Activated CD4-positive, alpha-beta memory T cell treated with anti-CD3 and anti-CD28 coated beads, Interleukin-2, amount 10 ng/mL, durations not matched to agents 7 days and 5 days (primary cell): ENCODE measurements around the gene KRTAP10-4. TPM values are rescaled to one million over a fixed set of nuclear protein-coding genes. Genes with fewer than 3 reads are reported as not detected.
"Not testable (repeated sequence)": the region's sequence is repeated elsewhere in the genome, so short reads cannot be mapped to it uniquely, and the experiment has no call there.

Experiments
- CTCF ChIA-PET: fragments of 350-600 bp; sonication (Branson Sonifier 250); formaldehyde crosslinking; loops from one replicate; lab custom pipeline; 2021; ENCODE audit warnings: antibody characterized with exemption, inconsistent platforms; lab: Charles Lee
- POLR2A ChIA-PET: fragments of 350-600 bp; sonication (Branson Sonifier 250); formaldehyde crosslinking; loops from one replicate; lab custom pipeline; 2021; ENCODE audit warnings: antibody characterized with exemption; lab: Charles Lee
- DNase-seq: peaks from one replicate; pipeline ENCODE4 v3.0.0-alpha.2; 2020
- H3K27ac Mint-ChIP-seq: one replicate; pipeline ENCODE4 v1.8.0; 2021; ENCODE audit warnings: mild to moderate bottlenecking, mixed read lengths
- H3K27me3 Mint-ChIP-seq: one replicate; pipeline ENCODE4 v1.8.0; 2021; ENCODE audit warnings: mixed read lengths
- H3K36me3 Mint-ChIP-seq: one replicate; pipeline ENCODE4 v1.8.0; 2021; ENCODE audit warnings: low read depth, mixed read lengths
- H3K4me1 Mint-ChIP-seq: one replicate; pipeline ENCODE4 v1.8.0; 2021; ENCODE audit warnings: mixed read lengths
- H3K4me3 Mint-ChIP-seq: one replicate; pipeline ENCODE4 v1.8.0; 2021; ENCODE audit warnings: mild to moderate bottlenecking, mixed read lengths
- H3K9me3 Mint-ChIP-seq: one replicate; pipeline ENCODE4 v1.8.0; 2021; ENCODE audit warnings: mixed read lengths
- total RNA-seq, 2 experiments: library from RNA; stranded (reverse); gene quantifications; one replicate each; pipeline ENCODE4 v1.2.3, GENCODE V29; 2021

KRTAP10-4 gene
- total RNA-seq, 2 experiments from 2014 or later = not detected

DNA sequence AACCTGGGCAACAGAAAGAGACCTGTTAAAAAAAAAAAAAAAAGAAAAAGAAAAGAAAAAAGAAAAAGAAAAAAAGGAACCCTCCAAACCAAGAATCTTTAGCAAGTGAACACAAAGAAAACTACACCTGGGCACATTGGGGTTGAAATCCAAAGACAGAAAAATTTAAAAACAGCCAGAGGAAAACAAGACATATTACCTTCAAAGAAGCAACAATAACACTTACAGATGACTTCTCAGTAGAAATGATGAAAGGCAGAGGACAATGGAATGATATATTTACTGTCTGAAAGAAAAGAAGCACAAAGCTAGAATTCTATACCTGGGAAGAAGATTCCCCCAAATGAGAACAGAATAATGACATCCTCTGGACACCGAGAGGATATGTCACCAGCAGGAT is 30.8 kb upstream of the KRTAP10-4 start:
- Mint-ChIP-seq H3K9me3 (peaks cover 17% of the 10 kb centered on the region), H3K27me3 (peaks cover 4% of the 10 kb centered on the region), H3K27ac (no peak overlapping the region), H3K4me1 (peaks cover 9% of the 10 kb centered on the region), H3K36me3 (peaks cover 20% of the 10 kb centered on the region), H3K4me3 (no peak overlapping the region)
- CTCF ChIA-PET = no interaction called here
- POLR2A ChIA-PET = no interaction called here
- DNase-seq = no peak

DNA sequence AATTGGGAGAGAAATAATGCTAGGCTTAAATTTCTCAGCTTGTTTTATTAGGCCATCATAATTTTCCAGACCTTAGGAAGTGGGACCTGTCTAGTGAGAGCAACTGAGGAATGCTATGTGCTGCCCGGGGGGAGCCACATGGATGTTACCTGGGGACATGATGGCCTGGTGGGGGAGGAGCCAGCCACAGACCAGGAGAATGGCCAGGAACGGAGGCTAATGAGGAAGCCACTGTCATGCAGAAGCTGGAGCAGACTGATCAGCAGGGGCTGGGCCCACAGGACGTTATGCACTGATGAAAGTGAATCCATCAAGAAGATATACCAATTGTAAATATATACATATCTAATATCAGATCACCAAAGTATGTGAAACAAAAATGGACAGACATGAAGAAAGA is 29.0 kb upstream of the KRTAP10-4 start:
- Mint-ChIP-seq H3K27ac (no peak overlapping the region), H3K9me3 (peaks cover 18% of the 10 kb centered on the region), H3K27me3 (peaks cover 4% of the 10 kb centered on the region), H3K36me3 (peaks cover 22% of the 10 kb centered on the region), H3K4me3 (no peak overlapping the region), H3K4me1 (peaks cover 20% of the 10 kb centered on the region)
- CTCF ChIA-PET = no interaction called here
- DNase-seq = no peak
- POLR2A ChIA-PET = no interaction called here

DNA sequence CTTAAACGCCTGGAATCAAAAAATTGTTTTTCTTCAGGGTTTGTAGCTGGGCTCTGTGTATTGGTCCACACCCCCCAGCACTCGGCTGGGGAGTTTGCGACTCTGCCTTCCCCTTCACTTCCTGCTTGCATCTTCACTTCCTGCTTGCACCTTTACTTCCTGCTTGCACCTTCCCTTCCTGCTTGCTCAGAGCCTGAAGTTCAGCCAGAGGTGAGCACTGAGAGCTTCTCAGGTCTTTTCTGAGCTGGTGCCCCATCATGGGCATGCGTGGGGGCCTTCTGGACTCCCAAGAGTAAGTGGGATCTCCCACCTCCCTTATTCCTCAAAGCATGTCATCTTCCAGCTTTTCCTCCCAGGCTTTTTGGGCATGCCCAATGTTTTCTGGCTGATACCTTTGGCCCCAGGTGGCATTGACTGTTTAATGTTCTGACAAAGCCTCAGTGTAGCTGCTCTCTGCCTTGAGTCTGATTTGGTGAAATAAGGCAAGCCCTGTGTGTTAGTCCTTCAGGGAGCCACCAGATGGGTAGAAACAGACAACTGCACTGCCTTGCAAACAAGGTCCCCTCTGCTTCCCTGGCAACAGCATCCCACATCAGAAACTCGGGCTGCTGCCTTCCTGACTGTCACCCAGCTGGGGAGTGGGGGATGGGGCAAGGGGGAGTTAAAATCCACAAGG is 25.7 kb upstream of the KRTAP10-4 start:
- Mint-ChIP-seq H3K27me3 (peaks cover 2% of the 10 kb centered on the region), H3K9me3 (peaks cover 18% of the 10 kb centered on the region), H3K4me1 (peaks cover 20% of the 10 kb centered on the region), H3K4me3 (peak overlapping the region; percentile 45), H3K27ac (peak overlapping the region; percentile 46), H3K36me3 (peaks cover 22% of the 10 kb centered on the region)
- ChIA-PET CTCF (interaction anchor here (0.9 to 1.1 kb wide), 2 partner anchors 10 to 37 kb away, joined by 3 to 4 read pairs; no protein-coding TSS in a partner anchor), POLR2A (interaction anchor here (0.9 to 1.7 kb wide), 5 partner anchors 34 to 254 kb away, joined by 3 to 8 read pairs (median 4); partner anchors contain the start of genes KRTAP12-3 and UBE2G2)
- peak; percentile 53 for DNase-seq

DNA sequence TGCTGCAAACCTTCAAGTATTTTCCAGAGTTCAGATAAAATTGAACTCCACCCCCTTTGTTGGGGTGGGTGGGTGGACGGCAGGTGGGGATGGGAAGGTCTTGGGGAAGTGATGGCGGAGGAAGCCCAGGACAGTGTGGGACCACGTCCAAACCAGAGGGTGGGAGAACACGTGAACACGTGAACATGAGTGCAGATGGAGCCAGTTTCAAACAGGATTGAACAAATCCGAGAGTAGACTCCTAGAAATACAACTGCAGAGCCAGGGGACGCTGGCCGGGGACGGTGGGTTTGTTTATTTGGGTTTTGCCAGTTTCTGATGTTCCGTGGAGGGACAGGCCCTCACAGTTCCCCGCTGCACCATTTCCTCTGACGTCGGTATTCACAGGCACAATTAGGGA is 25.1 kb upstream of the KRTAP10-4 start:
- no peak overlapping the region for H3K27ac Mint-ChIP-seq
- DNase-seq = no peak
- peaks cover 2% of the 10 kb centered on the region for H3K27me3 Mint-ChIP-seq
- ChIA-PET POLR2A (interaction anchor here (1.4 to 1.7 kb wide), 3 partner anchors 71 to 253 kb away, joined by 4 to 8 read pairs (median 6); partner anchors contain the start of genes KRTAP12-3 and UBE2G2), CTCF (no interaction called here)
- peaks cover 18% of the 10 kb centered on the region for H3K9me3 Mint-ChIP-seq
- peaks cover 22% of the 10 kb centered on the region for H3K36me3 Mint-ChIP-seq
- H3K4me1 Mint-ChIP-seq = peaks cover 20% of the 10 kb centered on the region
- no peak overlapping the region for H3K4me3 Mint-ChIP-seq

DNA sequence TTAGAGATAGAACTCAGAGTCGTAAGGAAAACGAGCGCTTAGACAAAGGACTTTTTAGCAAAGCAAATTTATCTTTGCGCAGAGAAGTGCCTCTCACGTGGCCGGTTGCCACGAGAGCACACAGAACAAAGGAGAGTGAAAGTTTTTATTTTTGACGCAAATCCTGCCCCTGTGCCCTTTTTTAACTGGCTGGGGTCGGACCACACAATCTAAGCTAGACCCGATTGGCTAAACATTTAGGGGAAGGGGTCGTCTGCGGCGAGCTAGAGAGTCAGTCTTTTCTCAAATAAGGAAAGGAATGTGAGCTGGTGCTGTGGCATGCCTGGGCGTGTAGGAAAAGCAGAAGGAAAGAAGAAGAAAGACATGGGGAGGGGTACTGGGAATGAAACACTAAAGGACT is 24.6 kb upstream of the KRTAP10-4 start:
- ChIA-PET CTCF (no interaction called here), POLR2A (interaction anchor here (0.7 kb wide), 1 partner anchor 70 kb away, joined by 3 read pairs; no protein-coding TSS in a partner anchor)
- Mint-ChIP-seq H3K27me3 (peaks cover 2% of the 10 kb centered on the region), H3K9me3 (peaks cover 18% of the 10 kb centered on the region), H3K4me1 (peaks cover 20% of the 10 kb centered on the region), H3K27ac (no peak overlapping the region), H3K4me3 (no peak overlapping the region), H3K36me3 (peaks cover 22% of the 10 kb centered on the region)
- no peak for DNase-seq

DNA sequence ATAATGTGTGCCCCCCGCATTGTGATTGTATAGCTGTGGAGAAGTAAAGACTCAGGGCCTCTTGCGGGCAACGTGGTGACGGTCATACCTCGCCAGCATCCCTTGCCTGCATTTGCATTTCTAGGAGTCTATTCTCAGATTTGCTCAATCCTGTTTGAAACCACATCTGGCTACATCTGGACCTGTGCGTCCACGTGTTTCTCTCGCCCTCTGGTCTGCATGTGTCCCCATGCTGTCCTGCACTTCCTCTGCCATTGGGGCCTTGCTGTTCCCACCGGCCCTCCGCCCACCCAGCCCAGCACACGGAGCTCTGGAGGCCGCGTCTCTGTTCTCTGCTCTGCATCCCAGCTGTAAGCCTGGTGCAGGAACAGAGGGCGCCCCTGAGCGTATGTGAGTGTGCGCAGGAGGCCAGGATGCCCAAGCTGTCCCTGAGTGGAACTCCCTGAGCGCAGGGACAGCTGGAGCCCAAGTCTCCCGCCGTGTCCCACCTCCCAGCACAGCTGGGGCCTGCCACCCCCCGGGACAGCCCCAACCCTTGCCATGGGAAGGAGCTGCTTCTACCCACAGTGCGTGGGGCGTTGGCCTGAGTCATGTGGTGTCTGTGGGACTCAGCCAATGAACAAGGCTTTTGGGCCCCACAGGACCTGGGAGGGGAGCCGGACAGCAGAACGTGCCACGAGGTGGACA is 23.9 kb upstream of the KRTAP10-4 start:
- no peak overlapping the region for H3K4me3 Mint-ChIP-seq
- ChIA-PET CTCF (interaction anchor here (1.1 kb wide), 1 partner anchor 39 kb away, joined by 3 read pairs; no protein-coding TSS in a partner anchor), POLR2A (interaction anchor here (0.7 kb wide), 1 partner anchor 69 kb away, joined by 3 read pairs; no protein-coding TSS in a partner anchor)
- H3K36me3 Mint-ChIP-seq = peaks cover 22% of the 10 kb centered on the region
- peaks cover 2% of the 10 kb centered on the region for H3K27me3 Mint-ChIP-seq
- H3K4me1 Mint-ChIP-seq = peaks cover 20% of the 10 kb centered on the region
- no peak overlapping the region for H3K27ac Mint-ChIP-seq
- peaks cover 18% of the 10 kb centered on the region for H3K9me3 Mint-ChIP-seq
- peak; percentile 13 for DNase-seq

DNA sequence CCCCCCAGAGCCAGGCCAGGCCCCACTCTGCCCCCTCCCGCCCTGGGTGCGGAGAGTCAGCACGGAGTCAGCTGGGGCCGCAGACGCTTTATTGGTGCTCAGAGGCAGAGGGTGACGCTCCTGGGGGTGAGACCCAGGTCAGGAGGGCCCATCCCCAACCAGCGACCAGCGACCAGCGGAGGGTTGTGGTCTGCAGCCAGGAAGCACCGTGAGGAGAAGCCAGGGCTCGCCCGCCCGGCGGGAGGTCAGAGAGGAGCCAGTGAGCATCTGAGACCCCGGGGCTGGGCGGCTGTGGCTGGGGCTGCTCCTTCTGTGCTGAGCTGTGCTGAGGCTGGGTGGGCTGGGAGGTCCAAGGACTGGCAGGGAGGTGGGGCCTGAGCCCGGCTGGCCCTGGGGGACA is 23.2 kb upstream of the KRTAP10-4 start:
- Mint-ChIP-seq H3K36me3 (peaks cover 22% of the 10 kb centered on the region), H3K9me3 (peaks cover 18% of the 10 kb centered on the region), H3K4me1 (peaks cover 20% of the 10 kb centered on the region)
- DNase-seq = peak; percentile 15
- CTCF ChIA-PET = interaction anchor here (1.1 kb wide), 1 partner anchor 40 kb away, joined by 3 read pairs; no protein-coding TSS in a partner anchor
- POLR2A ChIA-PET, H3K27ac Mint-ChIP-seq, H3K4me3 Mint-ChIP-seq, H3K27me3 Mint-ChIP-seq: not testable (repeated sequence)

DNA sequence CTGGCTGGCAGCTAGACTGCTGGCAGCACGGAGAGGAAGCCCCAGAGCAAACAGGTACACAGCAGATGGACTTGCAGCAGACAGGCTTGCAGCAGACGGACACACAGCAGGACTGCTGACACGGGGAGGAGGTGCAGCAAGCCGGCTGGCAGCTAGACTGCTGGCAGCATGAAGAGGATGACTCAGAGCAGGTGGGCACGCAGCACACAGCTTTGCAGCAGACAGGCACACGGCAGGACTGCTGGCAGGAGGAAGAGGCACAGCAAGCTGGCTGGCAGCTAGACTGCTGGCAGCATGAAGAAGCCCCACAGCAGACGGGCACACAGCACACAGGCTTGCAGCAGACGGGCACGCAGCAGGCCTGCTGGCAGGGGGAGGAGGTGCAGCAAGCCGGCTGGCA is 22.7 kb upstream of the KRTAP10-4 start:
- Mint-ChIP-seq H3K4me3 (no peak overlapping the region), H3K4me1 (peaks cover 20% of the 10 kb centered on the region), H3K27me3 (no peaks in the 10 kb centered on the region), H3K9me3 (peaks cover 13% of the 10 kb centered on the region), H3K27ac (no peak overlapping the region), H3K36me3 (peaks cover 18% of the 10 kb centered on the region)
- ChIA-PET CTCF (no interaction called here), POLR2A (interaction anchor here (0.6 kb wide), 1 partner anchor 17 kb away, joined by 3 read pairs; no protein-coding TSS in a partner anchor)
- DNase-seq = no peak

DNA sequence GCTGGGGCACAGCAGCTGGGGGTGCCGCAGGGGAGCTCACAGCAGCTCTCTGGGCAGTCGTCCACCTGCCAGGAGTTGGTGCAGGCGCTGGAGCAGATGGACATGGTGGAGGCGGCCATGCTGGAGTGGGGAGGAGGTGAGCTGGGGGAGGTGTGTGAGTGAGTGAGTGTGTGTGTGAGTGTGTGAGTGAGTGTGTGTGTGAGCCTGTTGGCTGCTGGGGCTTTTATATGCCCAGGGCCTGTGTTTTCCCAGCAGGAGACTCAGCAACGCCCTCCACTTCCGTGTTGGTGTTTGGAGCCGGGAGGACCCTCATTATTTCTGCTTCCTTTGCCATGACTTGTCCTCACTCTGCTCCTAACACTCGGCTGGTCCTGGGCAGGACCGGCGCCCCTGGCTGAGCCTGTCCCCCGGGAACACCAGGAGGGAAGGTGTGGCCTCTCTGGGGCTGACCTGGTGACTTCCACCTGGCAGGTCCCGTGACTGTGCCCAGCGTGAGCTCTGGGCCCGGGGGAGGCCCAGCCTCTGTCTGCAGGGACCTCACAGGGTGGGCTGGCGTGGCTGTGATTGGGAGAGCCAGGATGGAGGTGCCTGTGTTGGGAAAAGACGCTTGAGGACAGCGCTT is 22.1 kb upstream of the KRTAP10-4 start, which contains the start of gene KRTAP10-2:
Gene KRTAP10-2, minus strand, starts transcription at position 166 of the 622 bp plus-strand sequence. Its CDS starts 47 bp downstream, at position 119.
- Mint-ChIP-seq H3K4me3 (no peak within 1 kb of the TSS), H3K36me3 (peaks cover 15% of the 10 kb centered on the region), H3K27ac (no peak within 1 kb of the TSS), H3K9me3 (peaks cover 12% of the 10 kb centered on the region), H3K4me1 (peaks cover 20% of the 10 kb centered on the region), H3K27me3 (no peaks in the 10 kb centered on the region)
- ChIA-PET CTCF (no interaction called here), POLR2A (interaction anchor here (0.6 kb wide), 1 partner anchor 17 kb away, joined by 3 read pairs; no protein-coding TSS in a partner anchor)
- no peak for DNase-seq

DNA sequence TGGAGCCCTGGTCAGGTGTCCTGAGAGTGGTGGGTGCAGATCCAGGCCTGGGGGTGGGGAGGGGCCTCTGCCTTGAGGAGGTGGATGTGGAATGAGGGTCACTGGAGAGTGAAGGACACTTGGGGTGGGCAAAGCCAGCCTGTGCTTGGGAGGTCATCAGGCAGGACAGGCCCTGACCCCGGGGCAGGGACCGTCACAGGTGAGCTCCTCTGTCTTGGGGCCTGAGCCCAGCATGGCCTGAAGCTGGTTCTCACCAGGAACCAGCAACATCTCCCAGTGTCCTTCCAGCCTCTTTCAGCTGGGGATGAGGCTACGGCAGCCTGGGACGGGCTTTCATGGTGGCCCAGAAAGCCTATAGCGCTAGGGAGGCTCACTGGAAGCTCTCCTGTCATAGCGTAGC is 21.4 kb upstream of the KRTAP10-4 start:
- H3K36me3 Mint-ChIP-seq = peaks cover 8% of the 10 kb centered on the region
- H3K27ac Mint-ChIP-seq = no peak overlapping the region
- no peaks in the 10 kb centered on the region for H3K27me3 Mint-ChIP-seq
- no peak for DNase-seq
- CTCF ChIA-PET = no interaction called here
- peaks cover 6% of the 10 kb centered on the region for H3K9me3 Mint-ChIP-seq
- POLR2A ChIA-PET = no interaction called here
- no peak overlapping the region for H3K4me3 Mint-ChIP-seq
- H3K4me1 Mint-ChIP-seq = peaks cover 16% of the 10 kb centered on the region

DNA sequence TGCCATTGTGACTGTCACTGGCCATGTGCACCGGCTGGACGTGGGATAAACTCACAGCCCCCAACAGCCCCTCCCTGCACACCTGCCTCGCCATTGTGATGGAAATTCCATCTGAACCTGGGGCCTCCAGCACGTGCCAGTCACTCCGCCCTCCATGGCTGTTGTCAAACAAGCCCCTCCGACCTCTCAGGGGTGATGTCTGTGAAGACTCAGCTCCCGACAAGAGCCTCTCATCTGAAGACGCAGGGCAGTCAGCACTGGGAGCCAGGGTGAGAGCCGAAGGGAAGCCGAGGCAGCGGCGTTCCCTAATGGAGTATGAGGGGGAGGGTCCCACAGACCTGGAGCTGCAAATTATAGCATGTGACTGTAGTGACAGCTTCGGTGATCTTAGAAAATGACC is 20.8 kb upstream of the KRTAP10-4 start:
- peaks cover under 1% of the 10 kb centered on the region for H3K9me3 Mint-ChIP-seq
- peaks cover 11% of the 10 kb centered on the region for H3K4me1 Mint-ChIP-seq
- ChIA-PET POLR2A (no interaction called here), CTCF (no interaction called here)
- no peak overlapping the region for H3K27ac Mint-ChIP-seq
- H3K36me3 Mint-ChIP-seq = peaks cover 2% of the 10 kb centered on the region
- H3K27me3 Mint-ChIP-seq = no peaks in the 10 kb centered on the region
- no peak overlapping the region for H3K4me3 Mint-ChIP-seq
- DNase-seq = no peak

DNA sequence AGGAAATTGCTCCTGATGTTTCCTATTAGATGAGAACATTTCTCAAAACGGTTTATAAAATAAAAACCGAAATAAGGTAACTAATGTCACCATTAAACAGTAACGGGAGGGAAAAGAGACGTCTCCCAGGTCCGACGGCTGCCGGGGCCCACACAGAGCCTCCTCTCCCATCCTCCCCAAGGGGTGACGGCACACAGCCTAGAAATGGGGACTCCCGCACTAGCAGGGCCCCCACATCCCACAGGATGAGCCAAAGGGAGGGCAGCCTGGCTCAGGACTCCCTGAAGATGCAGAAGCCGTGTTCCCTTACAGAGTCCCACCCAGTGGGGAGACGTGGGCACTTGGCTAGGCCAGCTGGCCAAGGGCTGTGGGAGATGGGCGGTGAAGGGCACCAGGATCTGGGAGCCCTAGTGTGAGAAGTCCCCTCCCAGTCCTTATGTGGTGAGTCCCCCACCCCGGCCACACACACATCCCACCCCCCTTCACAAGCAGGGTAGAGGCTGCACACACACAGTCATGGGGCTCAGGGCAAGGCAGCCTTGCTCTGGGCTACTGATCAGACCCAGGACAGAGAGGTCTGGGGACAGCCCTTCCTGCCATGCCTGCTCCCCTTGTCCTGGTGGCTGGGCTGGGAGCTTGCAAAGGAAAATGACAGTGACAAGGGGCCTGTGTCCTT is 18.2 kb upstream of the KRTAP10-4 start:
- Mint-ChIP-seq H3K27me3 (peaks cover 5% of the 10 kb centered on the region), H3K27ac (no peak overlapping the region), H3K4me1 (no peaks in the 10 kb centered on the region), H3K9me3 (no peaks in the 10 kb centered on the region), H3K36me3 (no peaks in the 10 kb centered on the region), H3K4me3 (no peak overlapping the region)
- ChIA-PET POLR2A (interaction anchor here (1.2 kb wide), 1 partner anchor 64 kb away, joined by 4 read pairs; no protein-coding TSS in a partner anchor), CTCF (no interaction called here)
- peak; percentile 12 for DNase-seq
